ENCODE measurements around the gene WDR1. TPM values are rescaled to one million over a fixed set of nuclear protein-coding genes. Genes with fewer than 3 reads are reported as not detected.
A peak's percentile ranks its signal among the peaks of the same experiment; 100 is the strongest.

Gene WDR1
- total and polyA plus RNA-seq, 2 donors (not counting 3 experiments of a cell fraction or from before 2014, with no cell fraction given), result 590 to 660 TPM

DNA sequence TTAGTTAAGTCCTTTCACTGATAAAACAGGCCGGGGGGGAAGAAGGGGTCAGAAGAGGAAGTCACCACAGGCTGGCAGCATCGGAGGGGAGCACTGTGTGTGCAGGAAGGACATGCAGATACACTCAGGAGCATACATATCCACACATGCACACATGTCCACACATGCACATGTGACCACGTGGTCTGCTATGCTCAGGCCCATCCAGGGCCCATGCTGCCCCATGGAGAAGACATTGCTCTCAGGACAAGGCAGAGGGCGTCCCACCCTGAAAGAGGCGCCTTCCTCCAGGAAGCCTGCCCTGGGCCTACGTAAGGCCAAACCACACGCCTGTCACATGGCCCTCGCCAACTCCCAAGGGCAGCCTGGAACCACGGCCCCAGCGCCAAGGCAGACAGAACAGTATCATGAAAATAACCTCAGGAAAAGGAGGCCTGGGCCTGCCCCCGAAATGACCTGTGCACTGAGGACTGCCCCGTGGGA is 15.8 kb downstream of the WDR1 start:
- ChIA-PET CTCF (interaction anchor here (1.0 kb wide), 1 partner anchor 16 kb away, joined by 3 read pairs; no protein-coding TSS in a partner anchor), POLR2A (no interaction called here)
- no peaks in the 10 kb centered on the region for H3K9me3 ChIP-seq (replicated peaks; ENCODE audit: control insufficient read depth, insufficient read depth, low read length)
- no peak for FAIRE-seq
- TF ChIP-seq, protein P1, sequence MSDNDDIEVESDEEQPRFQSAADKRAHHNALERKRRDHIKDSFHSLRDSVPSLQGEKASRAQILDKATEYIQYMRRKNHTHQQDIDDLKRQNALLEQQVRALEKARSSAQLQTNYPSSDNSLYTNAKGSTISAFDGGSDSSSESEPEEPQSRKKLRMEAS (IDR thresholded peaks at IDR 0.05; ENCODE audit: insufficient read depth, insufficient read length), result peak; percentile 67
- TF ChIP-seq FOS (IDR thresholded peaks at IDR 0.05; ENCODE audit: borderline replicate concordance, insufficient read depth, low read length), result no peak
- BruUV-seq (replicated peaks), result no TSS peak
- no peak overlapping the region for H3K4me2 ChIP-seq (ENCODE audit: insufficient read depth, low read length)
- H3K9ac ChIP-seq (replicated peaks; ENCODE audit: extremely low read depth, insufficient read depth, low read length), result no peak overlapping the region
- peaks cover 14% of the 10 kb centered on the region for H4K20me1 ChIP-seq (replicated peaks; ENCODE audit: control insufficient read depth, extremely low read depth, insufficient read depth, low read length)
- H3K36me3 ChIP-seq (ENCODE audit: control insufficient read depth in 2 of 2, extremely low read depth in 1 of 2, insufficient read depth in 2 of 2, low read length in 2 of 2), result peaks cover 31 to 56% of the 10 kb centered on the region in 2 experiments
- no peak overlapping the region for H3K27ac ChIP-seq (ENCODE audit: insufficient read depth, low read depth, low read length)
- H3K9me1 ChIP-seq (replicated peaks; ENCODE audit: control insufficient read depth, extremely low read depth, insufficient read depth, low read length), result no peaks in the 10 kb centered on the region
- intact Hi-C loops (cut with micrococcal nuclease), result no loop called here
- peaks cover 90% of the 10 kb centered on the region for H3K79me2 ChIP-seq (ENCODE audit: control insufficient read depth, insufficient read depth, low read length)
- dilution Hi-C loops (cut with MboI; ENCODE audit: extremely low pct_ligation_motif_present, low sequenced_read_pairs), result no loop called here
- peaks cover 54% of the 10 kb centered on the region for H3K4me1 ChIP-seq (ENCODE audit: control insufficient read depth, extremely low read depth, insufficient read depth, low read length)
- H2AFZ ChIP-seq (ENCODE audit: low read depth, low read length), result no peak overlapping the region
- no peaks in the 10 kb centered on the region for H3K27me3 ChIP-seq (ENCODE audit: control insufficient read depth in 2 of 2, insufficient read depth in 2 of 2, low read length in 2 of 2)
- no peak overlapping the region for H3K4me3 ChIP-seq (replicated peaks in 1 of 3; ENCODE audit: insufficient read depth in 1 of 3, low read depth in 1 of 3, low read length in 3 of 3)
- DNase-seq (ENCODE audit: low read depth, low spot score), result no peak

- peaks cover 56% of the 10 kb centered on the region for H3K4me1 ChIP-seq (ENCODE audit: control insufficient read depth, extremely low read depth, insufficient read depth, low read length)
- peaks cover 8% of the 10 kb centered on the region for H4K20me1 ChIP-seq (replicated peaks; ENCODE audit: control insufficient read depth, extremely low read depth, insufficient read depth, low read length)
- TF ChIP-seq POLR2AphosphoS5 (IDR thresholded peaks at IDR 0.05; ENCODE audit: insufficient read depth, low read depth, low read length) (no peak), POLR2A (IDR thresholded peaks at IDR 0.05; ENCODE audit: low read depth, low read length) (peak; percentile 24)
- TF ChIP-seq, protein P1 (IDR thresholded peaks at IDR 0.05; ENCODE audit: insufficient read depth, insufficient read length), result no peak
- dilution Hi-C loops (cut with MboI; ENCODE audit: extremely low pct_ligation_motif_present, low sequenced_read_pairs), result no loop called here
- H3K9ac ChIP-seq (replicated peaks; ENCODE audit: extremely low read depth, insufficient read depth, low read length), result no peak overlapping the region
- no peak overlapping the region for H3K27ac ChIP-seq (ENCODE audit: insufficient read depth, low read depth, low read length)
- DNase-seq (ENCODE audit: low read depth, low spot score) (no peak), FAIRE-seq (no peak)
- ChIA-PET POLR2A (interaction anchor here (4.9 kb wide), 2 partner anchors 8 to 18 kb away, joined by 33 to 43 read pairs; partner anchors contain the start of gene WDR1), CTCF (interaction anchor here (1.0 kb wide), 1 partner anchor 15 kb away, joined by 3 read pairs; no protein-coding TSS in a partner anchor)
- H3K9me3 ChIP-seq (replicated peaks; ENCODE audit: control insufficient read depth, insufficient read depth, low read length), result no peaks in the 10 kb centered on the region
- H2AFZ ChIP-seq (ENCODE audit: low read depth, low read length), result no peak overlapping the region
- no peak overlapping the region for H3K4me3 ChIP-seq (replicated peaks in 1 of 3; ENCODE audit: insufficient read depth in 1 of 3, low read depth in 1 of 3, low read length in 3 of 3)
- peaks cover 35 to 62% of the 10 kb centered on the region in 2 experiments for H3K36me3 ChIP-seq (ENCODE audit: control insufficient read depth in 2 of 2, extremely low read depth in 1 of 2, insufficient read depth in 2 of 2, low read length in 2 of 2)
- H3K79me2 ChIP-seq (ENCODE audit: control insufficient read depth, insufficient read depth, low read length), result peaks cover 90% of the 10 kb centered on the region
- no peaks in the 10 kb centered on the region for H3K27me3 ChIP-seq (ENCODE audit: control insufficient read depth in 2 of 2, insufficient read depth in 2 of 2, low read length in 2 of 2)
- H3K9me1 ChIP-seq (replicated peaks; ENCODE audit: control insufficient read depth, extremely low read depth, insufficient read depth, low read length), result no peaks in the 10 kb centered on the region
- BruUV-seq (replicated peaks), result no TSS peak
- H3K4me2 ChIP-seq (ENCODE audit: insufficient read depth, low read length), result no peak overlapping the region
- intact Hi-C loops (cut with micrococcal nuclease), result loop anchor here (10.0 kb wide), 1 partner anchor 1445 kb away; no protein-coding TSS in a partner anchor
Measured at GRCh38 chr4:10099499-10100325, 16.9 kb downstream of the WDR1 start.
